Skin epidermis (tissue), 12 donors: ENCODE data around the gene TMEM273.

ENCODE experiments used
- H3K27ac ChIP-seq, 21 experiments: fragments of 200-600 bp; sonication (generic) in 11 of 21; one replicate each; pipeline ENCODE4 v1.5.0; 2020; ENCODE audit warnings: mild to moderate bottlenecking in 3 of 21, inconsistent platforms in 2 of 21, moderate library complexity in 2 of 21
- H3K4me3 ChIP-seq, 7 experiments: fragments of 200-600 bp; sonication (generic) in 2 of 7; one replicate each; pipeline ENCODE4 v1.5.0; 2020; ENCODE audit warnings: inconsistent platforms in 2 of 7, mild to moderate bottlenecking in 2 of 7, moderate library complexity in 1 of 7

The TMEM273 gene

DNA sequence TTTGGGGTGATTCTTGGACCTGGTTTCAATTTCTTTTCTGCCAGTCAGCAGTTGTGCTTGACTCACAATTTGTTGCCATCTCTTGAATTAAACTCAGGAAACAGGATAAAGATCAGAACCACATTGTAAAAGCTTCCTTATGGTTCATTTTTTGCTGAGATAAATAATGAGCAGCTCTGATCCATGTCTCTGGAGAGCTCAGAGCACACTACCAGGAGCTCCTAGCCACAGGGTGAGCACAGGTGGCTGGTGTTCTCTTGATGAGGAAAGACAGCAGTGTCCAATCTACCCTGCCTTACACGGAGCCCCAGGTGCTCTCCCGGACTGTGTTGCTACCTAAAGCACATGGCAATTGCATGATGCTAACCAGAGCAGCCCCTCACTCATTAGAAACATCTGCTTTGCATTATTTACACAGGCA, 37.2 kb downstream of the TMEM273 start:
- Histone ChIP-seq H3K27ac (peak overlapping the region in 2 of 21 experiments; percentile 24 to 29), H3K4me3 (no peak overlapping the region)

DNA sequence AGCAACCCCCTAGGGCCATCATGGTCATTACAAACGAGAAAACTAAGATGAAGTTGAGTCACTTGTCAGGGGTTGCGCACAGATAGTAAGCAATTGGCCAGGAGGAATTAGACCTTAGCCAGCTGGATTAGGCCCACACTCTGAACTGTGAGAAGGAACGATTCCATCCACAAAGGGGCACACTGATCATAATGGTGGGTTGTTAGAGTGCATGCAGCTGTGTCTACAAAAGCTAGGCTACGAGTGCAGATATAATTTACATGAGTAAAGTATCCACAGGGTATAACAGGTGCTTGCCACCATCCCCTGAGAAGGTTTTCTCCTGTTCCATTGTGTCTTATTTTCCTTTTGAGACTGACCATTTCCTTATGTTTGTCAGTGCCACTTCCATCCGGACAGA, 37.8 kb downstream of the TMEM273 start:
- H3K27ac ChIP-seq = peak overlapping the region in 2 of 21 experiments; percentile 24 to 29
- H3K4me3 ChIP-seq = no peak overlapping the region

GRCh38 chr10:49149881-49150280, 38.3 kb downstream of the TMEM273 start:
- no peak overlapping the region for H3K4me3 ChIP-seq
- no peak overlapping the region for H3K27ac ChIP-seq

GRCh38 chr10:49144058-49144720, 44.0 kb downstream of the TMEM273 start:
- peak overlapping the region in 3 of 21 experiments; percentile 22 to 82 (median 48) for H3K27ac ChIP-seq
- no peak overlapping the region for H3K4me3 ChIP-seq

DNA sequence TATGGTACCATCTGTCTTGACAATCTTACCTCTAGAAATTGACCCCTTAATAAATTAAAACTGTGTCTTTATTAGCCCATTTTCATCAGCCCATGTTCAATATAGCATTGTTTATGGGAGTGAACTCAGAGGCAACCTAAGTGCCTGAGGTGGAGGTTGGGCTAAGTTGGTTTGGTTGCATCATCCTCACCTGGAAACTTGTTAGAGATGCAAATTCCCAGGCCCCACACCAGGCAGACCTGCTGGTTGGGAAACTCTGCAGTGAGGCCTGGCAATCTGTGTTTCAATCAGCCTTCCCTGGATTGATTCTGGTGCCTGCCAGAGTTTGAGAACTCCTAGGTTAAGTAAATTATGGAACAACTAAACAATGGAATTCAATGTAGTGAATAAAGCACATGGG, 44.9 kb downstream of the TMEM273 start:
- no peak overlapping the region for H3K4me3 ChIP-seq
- H3K27ac ChIP-seq = peak overlapping the region in 4 of 21 experiments; percentile 16 to 48 (median 27)

GRCh38 chr10:49141541-49142332, 46.5 kb downstream of the TMEM273 start:
- no peak overlapping the region for H3K4me3 ChIP-seq
- peak overlapping the region in 4 of 21 experiments; percentile 31 to 91 (median 65) for H3K27ac ChIP-seq

GRCh38 chr10:49140304-49141177, 47.6 kb downstream of the TMEM273 start:
- Histone ChIP-seq H3K27ac (peak overlapping the region in 10 of 21 experiments; percentile 24 to 91 (median 74)), H3K4me3 (no peak overlapping the region)

GRCh38 chr10:49139846-49140195, 48.4 kb downstream of the TMEM273 start:
- Histone ChIP-seq H3K27ac (peak overlapping the region in 19 of 21 experiments; percentile 5 to 91 (median 71)), H3K4me3 (no peak overlapping the region)

GRCh38 chr10:49139028-49139845, 49.0 kb downstream of the TMEM273 start:
- no peak overlapping the region for H3K4me3 ChIP-seq
- H3K27ac ChIP-seq = peak overlapping the region in 20 of 21 experiments; percentile 5 to 91 (median 66)

- Histone ChIP-seq H3K27ac (peak overlapping the region in 13 of 21 experiments; percentile 13 to 91 (median 72)), H3K4me3 (no peak overlapping the region)
Measured at GRCh38 chr10:49138361-49138891, 49.8 kb downstream of the TMEM273 start.

- H3K27ac ChIP-seq = peak overlapping the region in 2 of 21 experiments; percentile 1 to 16
- H3K4me3 ChIP-seq = no peak overlapping the region
Measured at GRCh38 chr10:49136525-49136924, 51.7 kb downstream of the TMEM273 start.

GRCh38 chr10:49135575-49136313, 52.4 kb downstream of the TMEM273 start:
- Histone ChIP-seq H3K4me3 (no peak overlapping the region), H3K27ac (peak overlapping the region in 1 of 21 experiments; percentile 1)

DNA sequence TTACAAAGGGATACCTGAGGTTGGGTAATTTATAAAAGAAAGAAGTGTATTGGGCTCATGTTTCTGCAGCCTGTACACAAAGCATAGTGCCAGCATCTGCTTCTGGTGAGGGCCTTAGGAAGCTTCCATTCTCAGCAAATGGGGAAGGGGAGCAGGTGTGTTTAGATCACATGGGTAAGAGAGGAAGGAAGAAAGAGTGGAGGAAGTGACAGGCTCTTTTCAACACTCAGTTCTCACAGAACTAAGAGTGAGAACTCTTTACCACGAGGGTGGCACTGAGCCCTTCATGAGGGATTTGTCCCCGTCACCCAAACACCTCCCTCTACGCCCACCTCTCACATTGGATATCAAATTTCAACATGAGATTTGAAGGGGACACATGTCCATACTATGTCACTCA, 53.9 kb downstream of the TMEM273 start:
- Histone ChIP-seq H3K27ac (no peak overlapping the region), H3K4me3 (no peak overlapping the region)

DNA sequence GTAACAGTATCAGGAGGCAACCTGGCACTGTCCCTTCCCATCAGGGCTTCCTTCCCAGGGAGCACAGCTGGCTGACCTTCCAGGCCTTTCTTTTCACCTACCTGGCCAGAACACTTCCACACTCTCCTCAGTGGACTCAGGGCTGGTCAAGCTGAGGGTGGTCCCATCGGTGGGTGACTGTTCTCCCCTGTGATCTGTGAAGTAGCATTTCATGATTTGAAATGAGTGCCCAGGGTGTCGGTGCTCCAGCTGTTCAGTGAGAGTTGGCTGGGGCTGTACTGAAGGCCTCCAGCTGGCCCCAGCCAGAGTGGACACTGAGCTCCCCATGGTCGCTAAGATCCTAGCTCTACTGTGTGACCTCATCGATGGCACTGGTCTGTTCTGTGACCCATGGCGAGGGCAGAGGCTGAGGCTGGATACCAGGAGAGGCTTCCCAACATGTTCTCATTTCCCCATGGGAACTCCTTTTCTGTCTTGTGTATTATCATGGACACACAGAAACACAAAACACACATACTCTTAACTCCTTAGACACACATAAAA, 54.4 kb downstream of the TMEM273 start, which contains the start of gene FAM170B:
FAM170B (minus strand) TSS at position 316 of the 543 bp plus-strand sequence; CDS start at position 213, 103 bp downstream.
- H3K27ac ChIP-seq = no peak within 1 kb of the TSS
- no peak within 1 kb of the TSS for H3K4me3 ChIP-seq

DNA sequence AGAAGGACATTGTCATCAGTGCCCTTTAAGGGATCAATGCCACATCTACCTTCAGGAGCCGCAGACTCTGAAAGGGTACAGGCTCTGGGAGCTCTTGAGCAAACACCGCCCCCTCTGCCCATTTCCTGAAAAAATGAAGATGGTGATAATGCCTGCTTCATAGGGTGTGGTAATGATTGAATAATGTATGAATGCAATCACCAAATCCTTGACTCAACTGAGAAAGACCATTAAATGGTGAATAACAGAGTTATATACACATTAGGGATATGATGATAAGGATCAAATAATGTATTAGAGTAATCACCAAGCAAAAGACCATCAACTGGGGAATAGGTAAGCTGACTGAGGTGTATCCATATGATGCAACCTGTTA, 55.8 kb downstream of the TMEM273 start:
- H3K27ac ChIP-seq = no peak overlapping the region
- no peak overlapping the region for H3K4me3 ChIP-seq

- Histone ChIP-seq H3K4me3 (no peak overlapping the region), H3K27ac (no peak overlapping the region)
Measured at GRCh38 chr10:49131507-49132361, 56.5 kb downstream of the TMEM273 start.

DNA sequence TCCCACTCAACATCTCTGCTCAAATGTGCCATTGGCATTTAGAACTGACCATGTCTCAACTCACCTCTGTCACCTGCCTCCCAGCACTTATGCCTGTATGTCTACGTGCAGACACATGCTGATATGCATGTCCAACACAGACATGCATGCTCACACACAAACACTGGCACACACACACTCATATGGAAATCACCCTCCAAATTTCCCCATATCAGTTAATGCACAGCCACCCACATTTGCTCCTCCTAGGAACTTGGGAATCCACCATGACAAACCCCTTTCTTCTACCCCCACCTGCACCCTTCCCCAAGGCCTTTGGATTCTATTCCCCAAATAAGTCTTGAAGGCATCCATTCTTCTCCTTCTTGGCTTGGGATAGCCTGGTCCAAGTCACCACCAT, 58.8 kb downstream of the TMEM273 start:
- no peak overlapping the region for H3K4me3 ChIP-seq
- H3K27ac ChIP-seq = no peak overlapping the region
